Stimulated activated CD8-positive, alpha-beta memory T cell treated with anti-CD3 and anti-CD28 coated beads, Interleukin-7, amount 100 ng/mL, for 4 hours (primary cell): ENCODE data around the gene GRIP1.

Experiments used
- DNase-seq, 2 donors: peaks; one replicate each; pipeline ENCODE4 v3.0.0-alpha.2; 2020; ENCODE audit warnings: low read depth in 2 of 2

The GRIP1 gene

DNA sequence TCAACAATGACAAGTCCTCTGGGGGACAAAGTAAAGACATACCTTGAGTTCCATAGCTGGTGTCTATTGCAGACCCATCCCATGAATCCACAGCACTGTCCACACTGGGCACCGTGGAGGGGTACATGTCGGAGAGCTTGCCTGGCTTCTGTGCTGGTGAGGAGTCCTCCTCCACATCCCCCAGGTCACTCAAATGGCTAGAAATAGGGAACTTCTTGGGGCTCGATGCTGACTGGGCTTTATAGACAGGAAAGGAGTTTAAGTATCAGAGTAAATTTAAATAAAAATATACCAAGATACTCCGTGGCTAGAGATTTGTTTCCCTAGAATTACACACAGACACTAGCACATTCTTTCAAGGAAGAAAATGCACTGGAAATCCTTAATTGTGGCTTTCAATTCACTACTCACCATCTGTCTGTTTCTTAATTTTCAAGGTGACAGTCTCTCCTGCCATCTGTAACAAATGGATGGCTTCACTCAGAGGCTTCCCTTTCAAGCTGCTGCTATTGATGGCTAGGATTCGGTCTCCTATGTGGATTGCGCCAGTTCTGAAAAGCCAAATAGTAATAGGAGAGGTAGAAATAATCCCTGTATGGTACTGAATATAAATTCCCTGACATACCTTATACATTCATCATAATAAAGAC is 286.5 kb downstream of the GRIP1 start:
- DNase-seq: no peak

GRCh38 chr12:66388517-66388916 is 290.4 kb downstream of the GRIP1 start:
- no peak for DNase-seq

DNA sequence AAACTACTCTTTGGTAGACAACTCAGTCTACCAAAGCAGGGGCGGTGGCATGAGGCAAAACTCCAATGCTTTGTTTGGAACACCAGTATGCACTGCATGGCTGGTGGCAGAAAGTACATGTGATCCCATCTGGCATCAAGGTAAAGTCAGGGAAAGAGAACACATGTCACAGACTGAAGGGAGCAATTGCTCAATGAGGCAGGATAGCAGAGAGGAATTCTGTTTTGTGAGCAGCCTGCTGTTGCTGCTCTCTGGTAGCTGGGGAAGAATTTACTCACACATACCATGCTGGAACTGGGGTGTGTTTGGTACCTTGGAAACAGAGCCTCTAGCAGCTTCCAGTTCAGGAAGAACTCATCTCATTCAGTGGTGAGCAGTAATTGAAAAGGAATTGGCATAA is 291.8 kb downstream of the GRIP1 start:
- no peak for DNase-seq

GRCh38 chr12:66380769-66381535 is 297.9 kb downstream of the GRIP1 start:
- DNase-seq: no peak

DNA sequence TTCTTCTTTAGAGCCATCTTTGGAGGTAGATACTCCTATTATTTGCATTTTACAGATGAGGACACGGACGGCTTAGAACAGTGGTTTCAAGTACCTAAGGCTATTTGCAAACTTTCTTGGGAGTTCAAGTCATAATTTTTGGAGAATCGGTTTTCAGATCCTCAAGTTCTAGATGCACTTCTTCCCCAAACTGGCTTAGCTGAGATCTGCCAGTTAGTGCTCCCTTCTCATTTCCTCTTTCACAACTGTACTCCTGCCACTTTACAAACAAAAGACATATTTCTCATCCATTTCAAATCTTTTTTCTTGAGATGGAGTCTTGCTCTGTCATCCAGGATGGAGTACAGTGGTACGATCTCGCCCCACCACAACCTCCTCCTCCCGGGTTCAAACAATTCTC is 299.3 kb downstream of the GRIP1 start:
- DNase-seq: no peak

DNA sequence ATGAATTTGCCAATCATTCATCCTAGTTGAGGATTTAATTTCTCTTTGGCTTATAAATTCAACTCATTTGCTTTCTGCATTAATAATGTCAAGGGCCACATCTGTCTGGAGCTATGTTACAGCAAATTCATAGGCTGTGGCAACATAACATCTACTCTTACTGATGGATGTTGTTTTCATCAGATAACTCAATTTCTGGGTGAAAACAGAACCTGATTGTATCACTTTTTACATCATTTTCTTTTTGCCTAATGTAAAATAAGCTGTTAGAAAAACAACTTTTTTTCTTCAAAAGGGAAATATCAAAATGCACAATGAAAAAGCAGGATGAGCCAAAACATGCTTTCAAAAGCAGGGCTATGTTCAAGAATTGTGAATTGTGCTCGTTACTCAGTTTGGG is 303.3 kb downstream of the GRIP1 start:
- no peak for DNase-seq

DNA sequence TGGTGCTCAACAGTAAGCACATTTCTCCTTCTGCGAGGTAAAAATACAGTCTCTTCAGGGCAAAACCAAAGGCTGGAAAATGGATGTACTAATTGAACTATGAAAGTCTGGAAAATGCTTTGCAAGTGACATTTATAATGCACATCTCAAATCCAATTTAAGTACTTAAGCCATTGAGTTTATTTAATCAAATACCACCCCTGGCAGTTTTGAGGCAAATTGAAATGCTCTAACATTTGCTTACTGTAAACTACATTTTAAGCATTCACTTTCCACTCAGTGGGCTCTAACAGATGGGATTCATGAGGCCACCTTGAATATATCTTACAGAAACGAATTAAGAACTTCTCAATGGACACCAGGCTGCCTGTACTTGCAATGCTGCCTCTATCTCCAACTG is 306.9 kb downstream of the GRIP1 start:
- no peak for DNase-seq

- DNase-seq: no peak
Measured at GRCh38 chr12:66367015-66367667, 311.7 kb downstream of the GRIP1 start.

GRCh38 chr12:66365718-66366490 is 313.0 kb downstream of the GRIP1 start:
- DNase-seq: no peak

- DNase-seq: no peak
Measured at GRCh38 chr12:66361703-66362102, 317.2 kb downstream of the GRIP1 start.

DNA sequence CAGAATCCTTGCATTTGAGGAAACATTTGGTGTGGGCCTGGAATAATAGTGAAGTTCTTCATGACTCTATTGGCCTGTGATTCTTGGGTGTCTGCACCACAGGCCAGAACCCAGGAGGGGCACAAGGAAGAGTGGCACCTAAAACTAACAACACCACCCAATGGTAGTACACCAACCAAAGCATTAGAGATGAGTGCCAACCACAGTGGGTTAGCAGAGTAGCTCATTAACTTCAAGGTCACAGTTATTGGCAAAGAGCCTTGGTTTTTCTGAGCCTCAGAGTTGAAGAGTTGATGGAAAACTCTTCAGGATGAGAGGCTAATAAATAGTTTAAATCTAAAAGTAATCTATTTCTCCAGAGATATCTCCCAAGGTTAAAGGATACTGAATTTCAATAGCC is 319.6 kb downstream of the GRIP1 start:
- no peak for DNase-seq

- no peak for DNase-seq
Measured at GRCh38 chr12:66354291-66354690, 324.6 kb downstream of the GRIP1 start.

- DNase-seq: no peak
Measured at GRCh38 chr12:66352899-66353298, 326.0 kb downstream of the GRIP1 start.

DNA sequence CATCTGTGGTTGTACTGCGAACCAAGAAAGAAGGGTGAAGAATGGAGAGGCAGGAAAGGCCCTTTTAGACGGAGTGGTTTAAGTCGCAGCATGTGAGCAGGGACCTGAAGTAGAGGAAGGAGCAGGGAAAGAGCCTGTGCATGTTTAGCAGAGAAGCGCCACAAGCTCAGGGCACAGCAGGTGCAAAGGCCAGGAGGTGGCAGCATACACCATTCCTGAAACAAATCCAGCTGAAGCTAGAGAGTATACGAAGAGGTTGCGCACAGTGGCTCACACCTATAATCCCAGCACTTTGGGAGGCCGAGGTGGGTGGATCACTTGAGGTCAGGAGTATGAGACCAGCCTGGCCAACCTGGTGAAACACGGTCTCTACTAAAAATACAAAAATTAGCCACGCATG is 326.7 kb downstream of the GRIP1 start:
- no peak for DNase-seq

DNA sequence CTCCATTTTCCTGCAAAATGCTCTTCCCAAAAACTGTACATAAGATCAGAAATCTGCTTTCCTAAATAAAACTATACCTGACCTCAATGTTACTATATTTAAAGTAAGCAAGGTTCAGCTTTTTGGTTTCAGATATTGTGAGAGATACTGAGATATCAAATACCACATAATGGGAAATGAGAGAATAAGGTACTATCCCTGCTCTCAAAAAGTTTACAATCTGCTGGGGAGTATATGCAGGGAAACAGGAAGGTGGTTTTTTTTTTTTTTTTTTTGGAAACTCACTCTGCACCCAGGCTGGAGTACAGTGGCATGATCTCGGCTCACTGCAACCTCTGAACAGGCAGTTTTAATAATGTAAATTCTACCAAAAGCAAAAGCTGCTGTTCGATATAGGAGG is 327.6 kb downstream of the GRIP1 start:
- no peak for DNase-seq

DNA sequence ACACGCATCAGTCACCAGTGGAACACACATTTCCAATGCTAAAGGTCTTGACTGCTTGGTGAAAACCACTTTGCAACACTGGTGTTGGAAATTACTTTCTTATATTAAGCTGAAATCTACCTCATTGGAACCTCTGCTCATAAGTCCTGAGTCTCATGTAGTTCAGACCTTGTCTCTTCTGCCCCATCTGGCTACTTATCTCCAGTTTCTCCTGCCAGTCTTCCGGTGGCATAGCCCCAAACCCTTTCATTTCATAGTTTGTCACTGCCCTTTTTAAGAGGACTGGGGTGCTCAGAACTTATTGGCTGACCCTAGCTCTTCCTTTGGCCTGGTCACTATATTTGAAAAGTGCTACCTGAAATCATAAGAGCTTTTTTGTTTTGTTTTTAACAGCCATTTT is 332.9 kb downstream of the GRIP1 start:
- DNase-seq: no peak

GRCh38 chr12:66345212-66345611 is 333.7 kb downstream of the GRIP1 start:
- DNase-seq: no peak

- DNase-seq: no peak
Measured at GRCh38 chr12:66341126-66341525, 337.8 kb downstream of the GRIP1 start.

- no peak for DNase-seq
Measured at GRCh38 chr12:66340131-66340530, 338.7 kb downstream of the GRIP1 start.

GRCh38 chr12:66337381-66338010 is 341.4 kb downstream of the GRIP1 start:
- no peak for DNase-seq

- DNase-seq: no peak
Measured at GRCh38 chr12:66335746-66336145, 343.1 kb downstream of the GRIP1 start.

- no peak for DNase-seq
Measured at GRCh38 chr12:66331814-66332213, 347.1 kb downstream of the GRIP1 start.
